GM04503 (cell line): ENCODE results near the gene SLC6A18.

ENCODE experiments used
- DNase-seq: peaks from one replicate; pipeline ENCODE4 v3.0.0-alpha.2; 2012; ENCODE audit warnings: low read depth

SLC6A18 gene

DNA sequence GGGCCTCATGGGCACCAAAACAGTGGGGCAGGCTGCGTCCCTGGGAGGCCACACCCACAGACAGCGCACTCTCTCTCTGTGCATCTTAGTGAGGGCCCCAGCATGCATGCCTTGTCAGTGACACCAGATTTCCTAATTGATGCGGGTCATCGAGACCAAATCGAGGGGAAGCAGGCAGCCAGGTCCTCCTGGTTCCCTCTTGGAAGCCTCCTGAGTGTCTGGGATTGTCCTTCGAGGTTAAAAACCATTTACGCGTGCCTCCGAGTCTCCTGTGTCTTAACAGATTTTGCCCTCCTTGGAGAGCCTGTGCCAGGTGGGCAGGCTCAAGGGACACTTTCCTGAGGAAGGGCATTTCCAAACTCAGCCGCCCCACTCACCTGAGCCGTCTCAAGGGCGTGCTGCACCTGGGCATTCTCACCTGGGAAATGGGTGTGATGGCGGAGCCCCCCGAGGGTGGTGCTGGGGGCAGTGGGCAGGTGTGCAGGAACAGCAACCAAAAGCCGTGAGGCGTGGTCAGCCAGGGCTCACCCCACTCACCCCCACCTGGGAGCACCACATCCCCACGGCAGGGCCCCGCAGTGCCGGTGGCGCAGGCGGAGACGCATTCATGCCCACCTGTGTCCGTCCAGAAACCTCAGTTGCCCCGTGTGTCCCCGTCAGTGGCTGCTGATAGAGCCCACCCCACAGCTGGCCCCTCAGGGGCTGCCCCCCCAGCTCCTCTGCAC is 21.1 kb upstream of the SLC6A18 start:
- no peak for DNase-seq

DNA sequence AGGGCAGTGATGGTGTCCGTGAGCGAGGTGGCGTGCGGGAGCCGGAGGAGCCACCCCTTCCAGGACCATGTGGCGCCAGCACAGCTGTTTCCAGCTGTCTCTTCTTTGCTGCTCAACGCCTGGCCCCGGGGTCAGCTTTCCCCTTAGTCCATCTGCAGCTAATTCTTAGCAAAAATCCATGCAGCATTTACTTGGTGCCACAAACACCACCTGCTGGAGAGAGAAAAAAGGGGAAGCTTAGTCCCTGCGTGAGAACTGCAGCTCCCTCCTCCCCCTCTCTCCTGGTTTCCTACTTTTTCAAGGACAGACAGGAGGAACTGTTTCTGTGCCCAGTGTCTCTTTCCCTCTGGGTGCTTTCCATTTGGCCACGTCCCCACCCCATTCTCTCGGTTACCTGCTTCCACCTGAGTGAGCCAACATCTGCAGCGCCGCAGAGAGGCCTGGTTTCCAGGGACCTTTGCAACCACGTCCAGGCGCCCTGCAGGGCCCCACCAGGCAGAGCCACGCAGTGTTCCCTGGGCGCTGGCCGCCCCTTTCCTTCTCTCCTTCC is 20.4 kb upstream of the SLC6A18 start:
- no peak for DNase-seq

DNA sequence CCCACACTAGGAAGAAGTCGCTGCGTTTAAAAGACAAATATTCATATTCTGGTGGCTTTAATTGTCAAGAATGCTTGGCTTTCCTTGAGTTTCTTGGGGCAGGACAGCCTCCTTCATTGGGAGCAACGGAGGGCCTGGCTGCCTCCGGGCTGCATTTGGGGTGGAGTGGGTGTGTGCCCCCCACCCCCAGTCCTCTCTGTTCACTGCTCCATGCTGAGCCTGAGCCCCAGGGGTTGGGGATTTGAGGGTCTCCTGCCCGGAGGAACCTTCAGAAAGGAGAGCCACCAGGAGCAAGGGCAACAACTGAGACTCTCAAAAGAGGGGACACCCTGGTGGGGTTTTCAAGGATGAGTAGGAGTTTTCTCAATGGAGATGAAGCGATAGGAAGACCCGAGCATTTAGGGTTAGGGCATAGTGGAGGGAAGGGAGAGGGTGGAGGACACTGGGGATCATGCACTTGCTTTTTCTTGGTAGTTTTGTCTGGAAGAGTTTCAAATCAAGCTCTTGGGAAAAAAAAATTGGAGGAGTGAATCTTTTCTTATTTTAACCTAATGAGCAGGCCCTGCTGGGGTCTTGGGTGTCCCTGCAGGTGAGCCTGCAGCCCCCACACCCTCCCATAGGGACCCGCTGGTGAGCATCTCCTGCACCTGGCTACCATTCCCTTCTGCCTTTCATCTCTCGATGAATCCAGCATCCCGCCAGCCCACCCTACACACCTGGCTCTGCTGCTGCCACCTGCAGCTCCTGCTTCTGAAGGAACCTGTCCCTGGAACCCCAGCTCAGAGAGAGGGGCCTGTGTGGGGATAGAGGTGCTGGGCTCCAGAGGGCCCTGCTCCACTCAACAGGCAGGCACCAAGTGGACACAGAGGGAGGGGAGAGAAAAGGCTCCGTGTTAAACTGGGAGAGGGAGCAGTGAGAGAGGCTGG is 19.7 kb upstream of the SLC6A18 start:
- no peak for DNase-seq

DNA sequence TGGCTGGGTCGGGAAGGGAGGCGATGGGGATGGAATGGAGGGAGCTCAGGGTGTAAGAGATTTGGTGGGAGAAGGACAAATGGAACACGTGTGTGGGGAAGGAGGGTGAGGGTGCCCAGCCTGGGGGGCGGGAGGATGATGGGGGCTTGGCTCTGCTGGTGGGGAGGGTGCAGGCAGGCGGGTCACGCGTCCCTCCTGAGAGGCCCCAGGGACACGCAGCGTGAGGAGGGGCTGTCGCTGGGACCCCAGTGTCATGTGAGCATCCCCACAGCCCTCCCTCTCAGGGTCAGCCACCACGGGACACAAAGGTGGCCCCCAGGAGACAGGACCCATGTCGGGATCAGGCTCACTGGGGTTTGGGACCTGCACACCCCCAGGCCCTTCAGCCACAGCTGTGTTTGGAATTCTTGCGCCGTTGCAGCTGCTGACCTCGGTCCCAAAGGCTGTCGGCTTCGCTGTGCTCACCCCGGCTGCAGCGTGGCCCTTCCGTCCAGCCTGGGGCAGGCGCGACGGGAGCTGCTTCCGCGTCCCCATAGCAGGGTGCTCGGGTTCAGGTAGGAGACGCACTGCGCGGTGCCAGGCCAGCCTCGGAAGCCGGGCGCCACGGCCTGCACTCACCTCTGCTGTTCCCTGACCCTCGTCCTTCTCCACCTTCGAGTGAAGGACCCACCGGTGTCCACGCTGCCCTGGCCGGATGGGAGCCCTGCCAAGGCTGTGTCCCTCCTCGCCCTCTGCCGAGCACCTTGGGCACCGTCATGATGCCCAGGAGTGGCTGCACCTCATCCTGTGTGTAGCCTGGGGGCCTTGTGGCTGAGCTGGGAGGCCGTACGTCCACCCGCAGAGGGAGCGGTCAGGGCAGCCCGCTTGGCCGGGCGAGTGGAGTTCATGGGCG is 18.4 kb upstream of the SLC6A18 start:
- DNase-seq: no peak

DNA sequence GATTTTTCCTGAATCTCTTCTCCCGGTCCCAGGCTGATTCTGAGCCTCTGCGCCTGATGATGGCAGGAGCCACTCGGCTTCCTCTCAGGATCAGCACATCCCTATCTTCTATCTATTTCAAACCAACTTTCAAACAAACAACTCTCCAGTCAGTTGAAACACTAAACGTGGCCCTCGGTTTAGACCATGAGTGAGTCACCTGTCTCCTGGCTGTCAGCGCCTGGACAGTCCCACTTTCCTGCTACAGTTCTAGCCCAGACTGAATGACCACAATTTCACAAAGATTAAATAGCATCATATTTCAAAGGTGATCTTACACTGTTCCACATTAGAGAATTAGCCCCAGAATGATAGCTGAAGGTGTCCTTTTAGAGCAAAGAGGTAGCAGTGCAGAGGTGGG is 17.6 kb upstream of the SLC6A18 start:
- DNase-seq: no peak

DNA sequence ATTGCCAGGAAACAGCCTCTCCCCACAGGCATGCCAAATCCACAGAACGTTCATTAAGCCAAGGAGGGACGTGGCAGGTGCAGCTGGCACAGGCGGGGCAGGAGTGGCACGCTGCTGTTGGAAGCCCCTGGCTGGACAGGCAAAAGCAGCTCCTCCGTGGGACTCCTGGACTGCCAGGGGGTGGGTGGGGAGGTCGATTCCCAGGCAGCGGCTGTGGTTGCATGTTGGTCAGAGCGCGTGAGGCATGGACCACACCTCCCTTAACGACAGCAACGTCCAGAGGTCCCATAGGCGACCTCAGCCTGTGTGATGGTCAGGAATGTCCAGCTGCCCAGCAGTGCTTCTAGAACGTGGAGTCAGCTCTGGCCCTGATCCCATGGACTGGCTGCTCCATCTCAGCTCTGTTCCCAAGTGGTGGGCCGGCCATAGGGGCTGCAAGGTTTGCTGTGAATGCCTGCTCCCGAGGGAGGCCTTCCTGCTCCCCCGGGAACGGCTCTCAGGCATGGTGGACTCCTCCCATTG is 16.9 kb upstream of the SLC6A18 start:
- no peak for DNase-seq

DNA sequence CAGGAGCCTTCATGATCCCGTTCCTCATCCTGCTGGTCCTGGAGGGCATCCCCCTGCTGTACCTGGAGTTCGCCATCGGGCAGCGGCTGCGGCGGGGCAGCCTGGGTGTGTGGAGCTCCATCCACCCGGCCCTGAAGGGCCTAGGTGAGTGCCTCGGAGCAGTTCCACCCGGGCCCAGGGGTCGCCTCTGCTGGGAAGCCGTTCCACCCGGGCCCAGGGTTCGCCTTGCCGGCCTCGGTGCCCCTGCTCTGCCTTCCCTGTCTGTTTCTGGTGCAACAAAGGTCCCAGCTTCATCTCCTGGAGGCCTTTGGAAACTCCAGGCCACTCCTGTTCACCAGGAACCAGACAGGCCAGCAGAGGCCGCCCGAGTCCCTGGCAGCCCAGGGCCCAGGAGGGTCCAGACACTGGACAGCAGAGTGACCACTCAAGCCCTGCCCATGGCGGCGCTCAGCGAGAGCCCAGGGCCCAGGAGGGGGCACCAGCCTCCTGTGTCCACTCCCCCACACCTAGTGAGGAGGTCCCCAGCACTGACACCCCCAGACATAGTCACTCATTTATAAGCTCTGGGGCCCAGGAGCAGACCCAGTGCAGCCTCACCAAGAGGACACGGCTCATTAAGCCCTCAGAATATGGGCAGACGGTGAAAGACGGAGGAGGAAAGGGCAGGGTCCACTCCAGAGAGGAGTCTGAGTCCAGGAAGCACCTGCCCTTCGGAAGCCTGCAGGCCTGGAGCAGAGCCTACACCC is 16.3 kb upstream of the SLC6A18 start:
- DNase-seq: no peak

DNA sequence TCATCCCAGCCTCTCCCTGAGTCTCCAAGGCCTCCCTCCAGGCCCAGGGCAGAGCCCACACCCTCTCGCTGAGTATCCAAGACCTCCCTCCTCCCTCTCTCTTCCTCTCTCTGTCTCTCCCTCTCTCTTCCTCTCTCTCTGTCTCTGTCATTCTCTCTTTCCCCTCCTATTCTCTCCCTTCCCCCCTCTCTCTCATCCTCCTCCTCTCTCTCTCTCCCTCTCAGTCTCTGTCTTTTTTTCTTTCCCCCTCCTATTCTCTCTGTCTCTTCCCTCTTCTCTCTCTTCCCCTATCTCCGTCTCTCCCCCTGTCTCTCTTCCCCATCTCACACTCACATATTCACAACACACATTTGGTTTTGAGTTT is 15.7 kb upstream of the SLC6A18 start:
- no peak for DNase-seq

DNA sequence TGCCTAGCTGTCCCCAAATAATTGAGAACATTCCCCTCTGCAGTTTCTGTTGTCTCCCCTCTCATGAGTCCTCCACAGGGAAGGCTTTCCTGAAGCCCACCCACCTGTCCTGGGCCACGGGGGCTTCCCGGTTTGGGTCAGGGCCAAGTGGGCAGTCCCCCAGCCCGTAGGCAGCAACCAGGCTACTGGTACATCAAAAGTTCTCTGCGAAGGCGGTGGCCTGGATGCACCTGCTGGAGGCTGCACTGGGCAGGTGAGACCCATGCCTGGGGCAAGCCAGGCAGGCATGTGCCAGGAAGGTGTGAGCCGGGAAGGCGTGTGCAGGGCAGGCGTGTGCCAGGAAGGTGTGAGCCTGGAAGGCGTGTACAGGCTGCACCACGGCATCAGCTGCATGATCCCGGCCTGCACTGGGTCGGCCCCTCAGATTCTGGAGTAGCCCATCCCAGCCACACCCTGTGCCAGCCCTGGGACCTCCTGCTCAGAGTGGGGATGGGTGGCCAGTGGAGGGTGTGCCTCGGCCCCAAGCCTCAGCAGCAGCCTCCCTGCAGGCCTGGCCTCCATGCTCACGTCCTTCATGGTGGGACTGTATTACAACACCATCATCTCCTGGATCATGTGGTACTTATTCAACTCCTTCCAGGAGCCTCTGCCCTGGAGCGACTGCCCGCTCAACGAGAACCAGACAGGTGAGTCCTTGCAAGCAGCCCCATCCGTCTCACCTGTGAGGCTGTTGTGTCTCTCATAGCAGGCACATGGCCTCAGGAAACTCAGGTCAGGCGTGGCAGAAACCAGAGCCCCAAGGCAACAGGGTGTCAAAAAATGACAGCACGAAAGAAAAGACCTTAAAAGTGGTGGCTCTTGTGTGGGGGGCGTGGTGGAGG is 15.0 kb upstream of the SLC6A18 start:
- no peak for DNase-seq

DNA sequence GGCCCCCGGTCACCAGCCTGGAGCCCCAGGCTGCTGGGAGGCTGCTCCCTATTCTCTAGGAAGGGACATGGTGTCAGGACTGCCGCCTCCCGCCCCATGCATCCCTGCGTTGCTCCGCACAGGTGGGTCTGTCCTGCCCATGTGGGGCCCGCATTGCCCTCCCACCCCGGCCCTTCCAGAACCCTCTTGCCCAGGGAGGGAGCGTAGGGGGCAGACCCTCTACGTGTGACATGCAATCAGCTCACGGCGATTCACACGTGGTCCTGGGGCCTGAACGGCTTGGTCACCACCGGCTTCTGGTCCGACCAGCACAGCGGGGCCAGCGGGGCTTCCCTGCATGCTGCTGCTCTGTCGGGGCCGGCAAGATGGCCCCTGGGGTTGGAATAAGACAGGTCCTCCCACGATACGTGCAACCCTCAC is 14.3 kb upstream of the SLC6A18 start:
- no peak for DNase-seq

DNA sequence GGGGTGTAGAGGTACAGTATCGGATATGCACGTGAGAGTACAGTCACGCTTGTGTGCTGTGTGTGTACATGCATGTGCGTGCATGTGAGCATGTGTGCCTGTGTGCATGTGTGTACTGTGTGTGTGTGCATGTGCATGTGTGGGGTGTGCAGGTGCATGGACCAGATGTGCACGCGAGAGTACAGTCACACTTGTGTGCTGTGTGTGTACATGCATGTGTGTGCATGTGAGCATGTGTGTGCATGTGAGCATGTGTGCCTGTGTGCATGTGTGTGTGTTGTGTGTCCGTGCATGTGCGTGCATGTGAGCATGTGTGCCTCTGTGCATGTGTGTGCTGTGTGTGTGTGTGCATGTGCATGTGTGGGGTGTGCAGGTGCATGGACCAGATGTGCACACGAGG is 13.5 kb upstream of the SLC6A18 start:
- DNase-seq: no peak

DNA sequence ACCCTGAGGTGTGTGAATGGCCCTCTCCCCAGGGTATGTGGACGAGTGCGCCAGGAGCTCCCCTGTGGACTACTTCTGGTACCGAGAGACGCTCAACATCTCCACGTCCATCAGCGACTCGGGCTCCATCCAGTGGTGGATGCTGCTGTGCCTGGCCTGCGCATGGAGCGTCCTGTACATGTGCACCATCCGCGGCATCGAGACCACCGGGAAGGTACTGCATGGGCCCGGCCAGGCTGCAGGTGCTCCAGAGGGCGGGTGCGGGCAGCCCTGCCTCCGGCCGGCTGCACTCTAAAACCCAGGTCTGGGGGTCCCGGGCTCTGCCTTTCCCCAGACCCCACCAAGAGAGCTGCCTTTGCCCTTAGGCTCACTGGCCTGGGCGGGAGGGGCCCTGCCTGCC is 12.9 kb upstream of the SLC6A18 start:
- DNase-seq: no peak

DNA sequence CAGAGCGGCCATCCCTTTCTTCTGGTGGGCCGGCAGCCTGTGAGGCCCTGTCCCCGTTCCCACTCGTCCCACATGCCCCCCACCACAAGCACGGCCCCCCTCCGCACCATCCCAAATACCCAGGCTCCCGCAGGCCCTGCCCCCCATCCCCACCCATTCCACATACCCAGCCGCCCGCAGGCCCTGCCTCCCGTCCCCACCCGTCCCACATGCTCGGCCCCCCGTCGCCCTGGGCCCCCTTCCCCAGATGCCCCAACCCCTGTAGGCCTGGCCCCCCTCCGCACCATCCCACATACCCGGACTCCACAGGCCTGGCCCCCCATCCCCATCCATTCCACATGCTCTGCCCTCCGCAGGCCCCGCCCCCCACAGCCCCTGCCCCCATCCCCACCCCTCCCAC is 12.3 kb upstream of the SLC6A18 start:
- DNase-seq: no peak

DNA sequence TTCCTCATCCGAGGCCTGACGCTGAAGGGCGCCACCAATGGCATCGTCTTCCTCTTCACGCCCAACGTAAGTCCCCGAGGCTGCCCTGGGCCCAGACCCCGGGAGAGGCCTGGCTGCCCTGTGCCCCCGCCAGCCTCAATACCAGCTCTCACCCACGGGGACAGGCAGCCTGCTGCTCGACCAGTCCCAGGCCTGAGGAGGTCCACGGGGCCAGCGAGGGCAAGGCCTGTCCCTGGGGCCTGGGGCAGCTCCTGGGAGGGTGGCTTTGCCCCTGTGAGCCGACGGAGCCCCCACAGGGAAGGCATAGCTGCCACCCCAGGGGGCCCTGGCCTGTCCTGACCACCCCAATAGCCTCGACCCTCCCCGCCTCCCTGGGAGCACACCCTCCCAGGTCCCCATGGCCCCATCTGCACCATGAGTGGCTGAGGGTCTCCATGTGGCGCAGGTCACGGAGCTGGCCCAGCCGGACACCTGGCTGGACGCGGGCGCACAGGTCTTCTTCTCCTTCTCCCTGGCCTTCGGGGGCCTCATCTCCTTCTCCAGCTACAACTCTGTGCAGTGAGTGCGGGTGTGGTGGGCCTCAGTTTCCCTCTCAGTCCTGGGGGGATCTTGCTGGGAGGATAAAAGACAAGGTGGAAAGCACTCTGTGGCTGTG is 11.5 kb upstream of the SLC6A18 start:
- no peak for DNase-seq

DNA sequence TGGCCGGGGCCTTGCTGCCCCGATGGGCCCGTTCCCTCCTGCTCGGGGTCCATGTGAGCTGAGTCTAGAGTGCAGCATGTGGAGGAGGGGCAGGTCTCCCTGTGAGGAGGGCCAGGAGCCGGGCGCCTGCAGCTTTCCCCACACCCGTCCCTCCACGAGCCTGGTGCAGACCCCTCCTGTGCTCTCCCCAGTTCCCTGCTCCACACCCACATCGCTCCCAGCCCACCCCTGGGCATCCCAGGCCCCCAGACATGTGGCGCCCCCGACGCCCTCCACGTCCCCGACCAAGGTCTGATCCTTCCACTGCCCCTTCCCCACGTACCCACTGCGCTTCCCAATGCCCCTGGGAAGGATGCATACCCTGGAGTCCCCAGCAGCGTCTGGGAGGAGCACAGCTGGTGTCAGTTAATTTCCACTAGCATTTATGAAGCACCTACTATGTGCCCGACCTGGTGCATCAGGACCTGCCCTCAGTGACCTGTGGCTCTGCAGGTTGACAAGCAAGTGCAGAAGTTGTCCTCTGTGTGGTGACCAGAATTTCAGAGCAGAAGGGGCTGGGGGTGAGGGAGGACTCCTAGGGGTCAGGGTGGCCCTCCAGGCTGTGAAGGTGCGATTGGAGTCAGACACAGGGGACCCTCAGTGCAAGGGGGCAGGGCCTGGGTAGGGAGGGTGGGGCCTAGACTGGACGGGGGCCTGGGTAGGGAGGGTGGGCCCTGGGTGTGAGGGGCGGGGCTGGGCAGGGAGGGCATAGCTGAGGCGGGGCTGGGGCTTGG is 10.8 kb upstream of the SLC6A18 start:
- no peak for DNase-seq

DNA sequence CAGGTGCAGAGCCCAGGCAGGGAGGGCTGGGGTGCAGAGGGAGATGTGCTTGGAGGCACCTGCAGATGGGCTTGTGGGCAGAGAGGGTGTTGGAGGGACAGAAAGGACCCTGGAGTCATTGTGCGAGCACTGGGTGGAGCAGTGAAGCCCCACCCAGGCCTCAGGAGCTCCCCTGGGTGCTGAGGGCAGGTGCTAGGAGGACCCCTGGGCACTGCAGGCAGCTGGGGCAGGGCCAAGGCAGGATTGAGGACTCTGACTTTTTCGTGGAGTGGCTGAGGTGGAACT is 10.3 kb upstream of the SLC6A18 start:
- DNase-seq: no peak

DNA sequence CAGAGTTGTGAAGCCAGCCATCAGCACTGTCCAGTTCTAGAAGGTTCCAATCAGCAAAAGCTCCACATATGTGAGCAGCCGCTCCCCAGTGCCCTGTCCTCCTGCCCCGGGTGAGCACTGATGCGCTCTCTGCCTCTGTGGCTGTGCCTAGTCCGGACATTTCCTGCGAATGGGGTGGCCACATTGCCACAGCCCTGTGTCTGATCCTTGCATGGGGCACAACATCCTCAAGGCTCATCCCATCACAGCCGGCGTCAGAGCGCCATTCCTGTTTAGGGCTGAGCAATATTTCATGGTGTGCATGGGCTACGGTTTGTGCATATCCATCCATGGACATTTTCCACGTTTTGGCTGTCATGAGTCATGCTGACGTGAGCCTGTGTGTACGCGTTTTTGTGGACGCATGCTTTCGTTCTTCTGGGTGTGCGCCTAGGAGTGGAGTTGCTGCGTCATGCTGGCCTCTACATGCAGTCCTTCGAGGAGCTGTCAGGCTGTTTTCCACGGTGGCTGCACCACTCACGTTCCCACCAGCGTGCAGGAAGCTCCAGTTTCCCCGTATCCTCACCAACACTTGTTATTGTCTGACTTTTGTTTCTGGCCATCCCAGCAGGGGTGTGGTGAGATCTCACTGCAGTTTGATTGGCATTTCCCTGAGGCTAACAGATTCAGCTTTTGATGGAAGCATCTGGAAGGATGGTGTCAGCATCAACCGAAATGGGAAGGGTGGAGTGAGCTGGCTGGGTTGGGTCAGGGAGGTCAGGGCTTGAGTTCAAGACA is 9.7 kb upstream of the SLC6A18 start:
- DNase-seq: no peak

DNA sequence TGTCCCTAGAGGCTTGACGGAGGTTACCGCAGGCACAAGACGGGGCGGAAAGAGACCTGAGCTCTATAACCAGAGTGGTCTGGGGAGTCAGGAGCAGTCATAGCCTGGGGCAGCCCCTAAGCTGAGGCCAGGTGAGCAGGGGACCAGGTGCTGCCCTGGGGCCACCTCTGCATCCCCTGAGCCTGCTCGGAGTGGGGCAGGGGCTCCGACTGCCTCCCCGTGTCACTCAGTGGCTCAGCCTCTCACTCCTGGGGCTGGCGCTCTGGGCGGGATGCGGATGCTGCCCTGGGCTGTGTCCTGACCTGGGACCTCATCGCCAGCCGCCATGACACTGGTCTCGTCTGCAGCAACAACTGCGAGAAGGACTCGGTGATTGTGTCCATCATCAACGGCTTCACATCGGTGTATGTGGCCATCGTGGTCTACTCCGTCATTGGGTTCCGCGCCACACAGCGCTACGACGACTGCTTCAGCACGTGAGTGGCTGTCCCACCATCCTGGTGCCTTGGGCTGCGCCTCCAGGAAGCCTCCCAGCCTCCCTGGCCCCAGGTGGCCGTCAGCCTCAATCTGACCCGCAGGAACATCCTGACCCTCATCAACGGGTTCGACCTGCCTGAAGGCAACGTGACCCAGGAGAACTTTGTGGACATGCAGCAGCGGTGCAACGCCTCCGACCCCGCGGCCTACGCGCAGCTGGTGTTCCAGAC is 8.8 kb upstream of the SLC6A18 start:
- no peak for DNase-seq
